ENCODE measurements around the gene GABBR2.

Gene GABBR2

GRCh38 chr9:98541684-98542230, 167.0 kb downstream of the GABBR2 start:
- DNase-seq (ENCODE audit: low spot score) = no peak

DNA sequence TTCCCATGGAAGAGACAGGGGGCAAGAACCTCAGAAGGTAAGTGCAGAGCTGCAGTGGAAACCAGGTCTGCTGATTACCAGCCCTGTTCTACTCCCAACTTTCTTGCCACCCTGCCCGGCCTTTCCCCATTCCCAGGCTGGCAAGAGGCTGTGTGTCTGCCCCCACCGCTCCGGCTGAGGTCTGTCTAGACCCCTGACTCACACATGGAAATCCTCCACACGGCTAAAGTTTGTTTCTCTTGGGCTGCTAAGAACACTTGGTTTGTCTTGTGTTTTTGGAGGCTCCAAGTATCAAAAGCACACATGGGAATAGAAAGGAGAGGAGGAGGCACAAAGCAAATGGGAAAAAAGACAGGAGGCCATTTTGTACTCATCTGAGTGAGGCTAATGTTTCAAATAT, 168.3 kb downstream of the GABBR2 start:
- DNase-seq (ENCODE audit: low spot score) = no peak

DNA sequence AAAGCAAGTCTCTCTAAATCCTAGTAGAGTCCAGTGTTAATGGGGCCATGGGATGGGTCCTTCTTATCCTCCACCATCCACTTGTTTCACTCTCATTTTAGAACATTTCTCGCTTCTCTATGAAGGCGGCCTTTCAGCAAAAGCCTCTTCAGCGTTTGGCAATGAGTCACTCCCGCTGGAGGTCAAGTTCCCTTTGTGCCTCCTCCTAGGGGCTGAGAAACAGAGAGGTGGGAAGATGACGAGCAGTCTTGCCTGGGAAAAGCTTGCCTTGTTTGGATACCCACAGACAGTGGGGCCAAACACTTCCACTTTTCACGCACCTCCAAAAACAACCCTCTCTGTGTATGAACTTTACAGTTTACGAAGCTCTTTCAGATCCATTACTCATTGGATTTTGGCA, 168.8 kb downstream of the GABBR2 start:
- no peak for DNase-seq (ENCODE audit: low spot score)

- DNase-seq (ENCODE audit: low spot score) = peak; percentile 92
Observed at GRCh38 chr9:98538626-98539031, 170.1 kb downstream of the GABBR2 start.

DNA sequence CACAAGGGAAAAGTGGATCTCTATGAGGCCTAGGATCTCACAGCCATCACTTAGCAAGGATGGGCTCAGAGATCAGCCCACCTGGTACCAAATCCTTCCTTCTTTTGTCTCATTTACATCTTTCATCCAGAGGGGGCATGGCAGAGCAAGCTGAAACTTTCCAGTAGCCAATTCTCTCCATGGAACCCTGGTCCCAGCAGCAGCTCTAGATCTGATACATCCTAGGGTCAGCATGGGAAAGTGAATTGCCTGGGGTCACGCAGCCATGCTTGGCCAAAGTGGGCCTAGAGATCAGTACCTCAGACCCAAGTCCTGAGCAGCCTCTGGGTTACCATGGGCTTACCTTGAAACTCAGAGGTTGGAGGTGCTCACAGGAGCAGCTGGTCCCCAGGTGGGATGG, 170.5 kb downstream of the GABBR2 start:
- DNase-seq (ENCODE audit: low spot score) = no peak

DNA sequence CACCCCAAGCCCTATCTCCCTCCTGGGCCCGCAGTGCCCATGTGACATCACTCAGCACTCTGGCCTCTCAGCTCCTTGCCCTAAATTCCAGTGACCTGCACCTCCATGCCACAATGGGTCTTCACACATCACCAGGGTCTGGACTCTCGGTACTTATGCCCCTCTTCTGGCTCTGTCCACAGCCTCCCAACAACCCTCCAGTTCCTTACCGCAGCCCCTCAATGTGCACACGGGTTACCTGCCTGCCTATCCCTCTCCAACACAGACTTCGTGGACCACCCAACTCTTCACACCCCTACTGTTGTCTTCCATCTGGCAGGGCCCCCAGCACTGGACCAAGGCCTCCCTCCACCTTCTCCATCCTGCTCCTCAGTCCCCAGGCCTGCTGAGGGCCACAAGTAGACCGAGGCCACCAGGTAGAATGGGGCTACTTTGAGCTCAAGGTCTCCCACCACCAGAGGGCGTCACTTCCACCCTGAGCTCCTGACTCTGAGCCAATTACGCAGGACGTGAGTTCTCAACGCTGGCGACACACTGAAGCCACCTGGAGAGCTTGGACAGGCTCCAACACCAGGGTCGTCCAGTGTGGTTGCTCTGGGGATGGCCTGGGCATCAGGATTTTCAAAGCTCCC, 172.1 kb downstream of the GABBR2 start:
- DNase-seq (ENCODE audit: low spot score) = no peak

DNA sequence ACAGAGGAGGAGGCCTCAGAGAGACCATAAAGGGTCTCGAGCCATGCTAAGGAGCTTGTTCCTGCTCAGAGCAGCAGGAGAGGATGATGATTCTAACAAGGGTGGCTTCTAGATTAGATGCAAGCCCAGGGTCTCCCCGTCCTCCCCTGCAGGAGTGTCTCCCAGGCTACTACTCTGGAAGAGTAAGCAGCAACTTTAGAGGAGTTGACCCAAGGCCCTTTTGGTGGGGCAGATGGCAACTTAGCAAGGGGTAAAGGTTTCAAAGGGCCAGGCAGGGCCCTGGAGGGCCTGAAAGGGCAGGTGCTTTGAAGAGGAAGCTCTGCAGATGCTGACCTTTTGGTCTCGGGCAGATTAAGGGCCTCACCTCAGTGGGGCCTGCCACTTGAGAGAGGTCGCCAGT, 174.9 kb downstream of the GABBR2 start:
- DNase-seq (ENCODE audit: low spot score) = no peak

- DNase-seq (ENCODE audit: low spot score) = peak; percentile 69
Observed at GRCh38 chr9:98533132-98533531, 175.6 kb downstream of the GABBR2 start.

DNA sequence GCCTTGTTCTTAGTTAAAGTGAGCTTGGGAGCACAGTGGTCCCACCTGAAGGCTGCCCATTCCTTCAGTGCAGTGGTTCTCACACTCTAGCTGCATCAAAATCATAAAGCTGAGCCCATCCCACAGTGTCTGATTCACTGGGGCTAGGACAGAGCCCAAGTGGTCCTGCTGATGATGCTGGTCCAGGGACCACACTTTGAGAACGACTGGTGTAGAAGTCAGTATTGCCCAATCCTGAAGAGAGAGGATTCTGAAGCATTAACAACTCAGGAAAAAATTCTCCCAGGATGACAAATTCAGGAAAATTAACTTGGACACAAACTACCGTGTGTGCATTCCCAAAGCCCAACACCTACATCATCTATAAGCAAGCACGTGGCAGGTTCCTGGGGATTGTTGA, 176.2 kb downstream of the GABBR2 start:
- no peak for DNase-seq (ENCODE audit: low spot score)

DNA sequence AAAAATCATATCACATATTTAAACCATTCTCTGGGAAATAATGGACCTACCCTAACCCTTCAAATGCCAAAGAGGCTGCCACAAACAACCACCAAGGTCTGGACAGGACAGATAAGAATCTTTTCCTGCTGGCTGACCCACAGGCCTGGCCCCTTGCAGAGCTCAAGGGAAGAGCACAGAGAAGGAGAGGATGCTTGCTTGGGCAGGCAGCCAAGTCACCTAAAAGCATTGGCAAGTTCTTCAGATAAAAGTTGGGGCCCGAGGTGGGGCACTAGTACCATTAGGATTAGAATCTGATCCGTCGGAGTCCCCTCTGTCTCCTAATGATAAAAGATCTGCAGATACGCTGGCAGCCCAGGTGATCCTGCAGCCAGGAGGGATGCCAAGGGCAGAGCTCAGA, 176.6 kb downstream of the GABBR2 start:
- DNase-seq (ENCODE audit: low spot score) = no peak

- no peak for DNase-seq (ENCODE audit: low spot score)
Observed at GRCh38 chr9:98530806-98531386, 177.8 kb downstream of the GABBR2 start.

- no peak for DNase-seq (ENCODE audit: low spot score)
Observed at GRCh38 chr9:98530275-98530674, 178.5 kb downstream of the GABBR2 start.

DNA sequence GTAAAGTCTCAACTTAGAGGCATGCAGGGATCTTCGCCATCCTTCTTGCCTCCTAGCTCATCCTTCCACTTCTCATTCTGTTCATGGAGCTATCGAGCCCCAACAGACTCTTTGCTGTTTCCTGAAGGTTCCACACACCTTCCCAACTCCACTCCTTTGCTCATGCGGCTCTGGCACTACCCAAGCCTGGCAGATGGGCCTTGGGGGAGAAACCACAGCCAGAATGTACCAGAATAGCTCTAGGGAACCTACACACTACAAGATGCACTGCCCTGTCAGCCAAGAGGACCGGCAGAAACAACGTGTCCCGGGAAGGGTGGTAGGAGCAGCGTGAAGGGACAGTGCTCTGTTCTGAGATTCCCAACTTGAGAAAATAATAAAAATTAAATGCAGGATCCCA, 178.9 kb downstream of the GABBR2 start:
- peak; percentile 83 for DNase-seq (ENCODE audit: low spot score)

GRCh38 chr9:98523231-98523901, 185.4 kb downstream of the GABBR2 start:
- no peak for DNase-seq (ENCODE audit: low spot score)

DNA sequence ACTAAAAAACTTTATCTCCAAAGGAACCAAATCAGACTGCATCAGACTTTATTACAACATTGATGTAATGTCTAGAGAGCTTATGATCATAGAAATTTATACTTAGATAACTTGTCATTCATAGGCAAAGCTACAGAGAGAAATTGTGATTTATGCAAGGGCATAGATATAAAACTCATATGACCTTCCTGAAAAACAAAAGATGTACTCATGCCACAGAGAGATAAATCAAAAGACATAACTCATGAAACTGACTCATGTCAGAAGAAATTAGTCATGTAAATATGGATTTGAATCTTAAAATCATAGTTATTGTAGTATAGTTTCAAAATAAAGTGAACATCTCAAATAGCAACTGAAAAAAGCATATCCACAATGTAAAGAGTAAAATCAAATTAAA, 186.2 kb downstream of the GABBR2 start:
- no peak for DNase-seq (ENCODE audit: low spot score)

DNA sequence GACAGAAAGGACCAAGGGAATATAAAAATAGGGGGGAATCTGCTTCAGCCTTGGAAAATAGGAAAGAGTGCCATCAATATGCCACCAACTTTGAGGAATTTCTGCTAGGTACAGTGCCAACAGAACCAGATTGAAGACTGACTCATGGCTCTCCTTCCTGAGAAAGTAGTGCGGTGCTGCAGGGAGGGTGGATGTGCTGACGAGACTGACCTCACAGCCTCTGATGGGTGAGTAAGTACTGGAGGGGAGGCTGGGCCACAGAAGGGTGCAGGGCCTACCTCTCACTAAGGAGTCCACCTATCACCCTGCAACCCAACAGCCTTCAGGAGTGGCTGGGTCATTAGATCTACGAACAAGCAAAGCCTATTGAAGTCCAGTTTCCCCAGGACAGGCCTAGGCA, 187.6 kb downstream of the GABBR2 start:
- DNase-seq (ENCODE audit: low spot score) = no peak

DNA sequence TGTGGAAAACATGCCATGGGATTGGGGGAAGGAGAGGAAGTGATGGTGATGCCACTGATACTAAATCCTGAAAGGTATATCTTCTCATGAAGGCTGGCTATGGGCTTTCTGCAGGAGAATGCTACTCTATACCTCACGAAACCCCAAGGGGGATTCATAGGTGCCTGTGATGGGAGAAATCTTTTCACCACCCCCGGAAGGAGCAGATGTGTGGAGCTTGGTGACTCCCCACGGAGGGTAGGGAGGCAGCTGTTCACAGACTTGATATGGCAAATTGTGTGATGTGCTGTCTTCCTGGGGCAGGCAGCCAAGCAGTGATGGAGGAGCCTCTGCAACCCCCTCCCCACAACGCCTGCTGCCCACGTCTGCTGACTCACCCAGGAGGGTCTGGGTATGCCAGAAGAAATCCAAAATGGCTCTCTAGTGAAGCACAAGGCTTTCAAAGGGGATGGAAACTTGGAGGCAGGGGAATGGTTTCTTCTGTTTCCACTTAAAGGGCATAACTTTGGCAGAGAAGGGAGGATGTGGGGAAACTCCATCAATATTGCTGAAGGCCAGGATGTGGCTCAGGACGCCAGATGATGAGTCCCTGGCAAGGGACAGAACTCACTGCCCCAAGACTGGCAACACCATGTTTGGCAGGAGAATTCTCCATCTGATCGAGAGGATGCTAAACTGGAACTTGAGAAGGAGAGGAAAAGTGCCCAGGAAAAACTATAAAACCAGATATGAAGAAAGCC, 188.3 kb downstream of the GABBR2 start:
- DNase-seq (ENCODE audit: low spot score) = no peak

GRCh38 chr9:98519641-98520040, 189.1 kb downstream of the GABBR2 start:
- no peak for DNase-seq (ENCODE audit: low spot score)

DNA sequence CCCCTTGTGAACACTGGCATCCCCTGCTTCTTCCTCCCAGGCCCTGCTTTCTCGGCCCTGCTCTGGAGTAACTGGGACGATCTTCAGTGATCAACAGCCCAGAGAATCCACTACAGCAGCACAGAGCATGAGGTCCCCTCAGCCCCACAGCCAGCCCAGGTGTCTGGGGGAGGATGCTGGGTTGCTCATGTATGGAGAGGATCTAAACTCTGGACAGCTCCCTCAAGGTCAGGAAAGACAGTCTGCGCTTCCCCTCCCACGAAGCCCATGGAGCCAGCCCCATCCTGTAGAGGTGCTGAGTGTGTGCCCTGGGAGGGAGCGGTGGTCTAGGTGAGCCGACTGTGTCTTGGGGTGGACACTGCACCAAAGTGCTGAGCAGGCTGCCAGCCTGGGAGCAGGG, 190.2 kb downstream of the GABBR2 start:
- DNase-seq (ENCODE audit: low spot score) = no peak

GRCh38 chr9:98517761-98518160, 191.0 kb downstream of the GABBR2 start:
- DNase-seq (ENCODE audit: low spot score) = no peak

- no peak for DNase-seq (ENCODE audit: low spot score)
Observed at GRCh38 chr9:98516897-98517503, 191.7 kb downstream of the GABBR2 start.

GRCh38 chr9:98516205-98516896, 192.4 kb downstream of the GABBR2 start:
- DNase-seq (ENCODE audit: low spot score) = no peak

Measured in cerebellar cortex (tissue), 1 donor.